OCI-LY3 (cell line): ENCODE measurements around the gene MSX2.

Experiments used
- H2AFZ ChIP-seq: fragments of 200-600, 300-600 bp; shearing (Covaris generic); 2 replicates; pipeline ENCODE4 v1.6.0; 2014; ENCODE audit warnings: antibody characterized with exemption, low read depth, low read length
- H3K27ac ChIP-seq: fragments of 200-600, 300-600 bp; sonication (generic); 2 replicates; pipeline ENCODE4 v1.5.1; 2014; ENCODE audit warnings: mild to moderate bottlenecking, low read length, moderate library complexity, mixed read lengths
- H3K27me3 ChIP-seq: fragments of 200-600, 300-600 bp; sonication (generic); 2 replicates; pipeline ENCODE4 v1.6.1; 2014; ENCODE audit warnings: low read depth, low read length, mixed read lengths
- H3K36me3 ChIP-seq: fragments of 200-600, 300-600 bp; sonication (generic); replicated peaks from 2 replicates; pipeline ENCODE3; 2014; ENCODE audit warnings: low read depth, low read length, mixed read lengths
- H3K4me1 ChIP-seq: fragments of 300-600, 200-600 bp; sonication (generic); 2 replicates; pipeline ENCODE4 v1.6.1; 2014; ENCODE audit warnings: low read length, mixed read lengths
- H3K4me2 ChIP-seq: fragments of 200-600, 300-600 bp; sonication (generic); 2 replicates; pipeline ENCODE4 v1.6.1; 2014; ENCODE audit warnings: low read length, mixed read lengths
- H3K4me3 ChIP-seq: fragments of 300-600, 200-600 bp; sonication (generic); 2 replicates; pipeline ENCODE4 v1.5.1; 2014; ENCODE audit warnings: antibody characterized with exemption, mild to moderate bottlenecking, low read length, moderate library complexity
- H3K79me2 ChIP-seq: fragments of 300-600, 200-600 bp; shearing (Covaris generic); 2 replicates; pipeline ENCODE4 v1.6.1; 2014; ENCODE audit warnings: mild to moderate bottlenecking, low read length, mixed read lengths
- H3K9ac ChIP-seq: fragments of 300-600, 200-600 bp; shearing (Covaris generic); 2 replicates; pipeline ENCODE4 v1.6.0; 2014; ENCODE audit warnings: mild to moderate bottlenecking, low read length, moderate library complexity
- H3K9me3 ChIP-seq: fragments of 200-600, 300-600 bp; shearing (Covaris generic); 2 replicates; pipeline ENCODE4 v1.6.1; 2014; ENCODE audit warnings: low read length, mixed read lengths; ENCODE audit not compliant: insufficient read depth
- H4K20me1 ChIP-seq: fragments of 200-600, 300-600 bp; sonication (generic); 2 replicates; pipeline ENCODE4 v1.6.1; 2016; ENCODE audit warnings: low read length, mixed read lengths; ENCODE audit not compliant: insufficient read depth
- EZH2phosphoT487 ChIP-seq: fragments of 200-600 bp; shearing (Covaris generic); IDR thresholded peaks from 2 replicates; pipeline ENCODE4 v1.6.1; 2018; ENCODE audit warnings: antibody characterized with exemption, mixed run types, low read depth
- TF ChIP-seq, protein P1 (sequence below): fragments of 200-600, 300-600 bp; sonication (generic); IDR thresholded peaks from 2 replicates; pipeline ENCODE4 v1.5.1; 2014; ENCODE audit warnings: antibody characterized with exemption, low read length, low read depth

Gene MSX2

GRCh38 chr5:174698156-174698555, 26.2 kb upstream of the MSX2 start:
- no peaks in the 10 kb centered on the region for H3K79me2 ChIP-seq
- H3K36me3 ChIP-seq, result no peaks in the 10 kb centered on the region
- no peak overlapping the region for H3K9ac ChIP-seq
- no peaks in the 10 kb centered on the region for H4K20me1 ChIP-seq
- H3K4me3 ChIP-seq, result no peak overlapping the region
- H3K4me2 ChIP-seq, result no peak overlapping the region
- H3K4me1 ChIP-seq, result no peaks in the 10 kb centered on the region
- H3K9me3 ChIP-seq, result no peaks in the 10 kb centered on the region
- H3K27ac ChIP-seq, result no peak overlapping the region
- no peak for TF ChIP-seq EZH2phosphoT487
- TF ChIP-seq, protein P1, sequence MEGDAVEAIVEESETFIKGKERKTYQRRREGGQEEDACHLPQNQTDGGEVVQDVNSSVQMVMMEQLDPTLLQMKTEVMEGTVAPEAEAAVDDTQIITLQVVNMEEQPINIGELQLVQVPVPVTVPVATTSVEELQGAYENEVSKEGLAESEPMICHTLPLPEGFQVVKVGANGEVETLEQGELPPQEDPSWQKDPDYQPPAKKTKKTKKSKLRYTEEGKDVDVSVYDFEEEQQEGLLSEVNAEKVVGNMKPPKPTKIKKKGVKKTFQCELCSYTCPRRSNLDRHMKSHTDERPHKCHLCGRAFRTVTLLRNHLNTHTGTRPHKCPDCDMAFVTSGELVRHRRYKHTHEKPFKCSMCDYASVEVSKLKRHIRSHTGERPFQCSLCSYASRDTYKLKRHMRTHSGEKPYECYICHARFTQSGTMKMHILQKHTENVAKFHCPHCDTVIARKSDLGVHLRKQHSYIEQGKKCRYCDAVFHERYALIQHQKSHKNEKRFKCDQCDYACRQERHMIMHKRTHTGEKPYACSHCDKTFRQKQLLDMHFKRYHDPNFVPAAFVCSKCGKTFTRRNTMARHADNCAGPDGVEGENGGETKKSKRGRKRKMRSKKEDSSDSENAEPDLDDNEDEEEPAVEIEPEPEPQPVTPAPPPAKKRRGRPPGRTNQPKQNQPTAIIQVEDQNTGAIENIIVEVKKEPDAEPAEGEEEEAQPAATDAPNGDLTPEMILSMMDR, result no peak
- H3K27me3 ChIP-seq, result 0 out of 2 replicates have a peak, but pooled peaks cover 7% of the 10 kb centered on the region
- no peak overlapping the region for H2AFZ ChIP-seq

GRCh38 chr5:174699131-174699530, 25.3 kb upstream of the MSX2 start:
- Histone ChIP-seq H3K4me3 (no peak overlapping the region), H3K4me1 (no peaks in the 10 kb centered on the region), H3K9me3 (no peaks in the 10 kb centered on the region), H2AFZ (no peak overlapping the region), H3K27ac (no peak overlapping the region), H3K27me3 (0 out of 2 replicates have a peak, but pooled peaks cover 7% of the 10 kb centered on the region), H4K20me1 (no peaks in the 10 kb centered on the region), H3K4me2 (no peak overlapping the region), H3K36me3 (no peaks in the 10 kb centered on the region), H3K9ac (no peak overlapping the region), H3K79me2 (no peaks in the 10 kb centered on the region)
- TF ChIP-seq EZH2phosphoT487, result no peak
- TF ChIP-seq, protein P1, result no peak

GRCh38 chr5:174706997-174707572, 17.3 kb upstream of the MSX2 start:
- no peak overlapping the region for H3K4me2 ChIP-seq
- no peaks in the 10 kb centered on the region for H4K20me1 ChIP-seq
- H2AFZ ChIP-seq, result no peak overlapping the region
- H3K9ac ChIP-seq, result no peak overlapping the region
- TF ChIP-seq, protein P1, result no peak
- no peak for TF ChIP-seq EZH2phosphoT487
- H3K36me3 ChIP-seq, result no peaks in the 10 kb centered on the region
- H3K4me1 ChIP-seq, result no peaks in the 10 kb centered on the region
- H3K79me2 ChIP-seq, result no peaks in the 10 kb centered on the region
- H3K27me3 ChIP-seq, result no peaks in the 10 kb centered on the region
- H3K4me3 ChIP-seq, result no peak overlapping the region
- H3K27ac ChIP-seq, result no peak overlapping the region
- H3K9me3 ChIP-seq, result no peaks in the 10 kb centered on the region

DNA sequence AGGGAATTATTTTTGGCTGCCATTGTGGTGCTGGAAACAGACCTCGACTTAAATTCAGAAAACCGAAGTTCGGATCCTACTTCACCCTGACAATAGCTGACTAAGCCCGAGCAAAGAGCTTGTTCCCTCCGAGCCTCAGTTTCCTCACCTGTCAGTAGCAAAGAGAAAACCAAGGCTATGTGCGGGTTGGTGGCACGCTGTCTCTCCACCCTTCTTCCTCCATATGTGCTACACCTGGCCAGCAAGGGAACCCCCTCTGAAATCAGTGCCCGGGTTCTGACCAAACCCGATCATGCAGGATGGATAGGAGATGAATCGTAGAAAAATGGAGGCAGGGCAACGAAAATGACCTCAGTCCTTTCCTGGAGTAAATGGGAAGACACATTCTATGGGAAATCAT, 16.7 kb upstream of the MSX2 start:
- no peaks in the 10 kb centered on the region for H3K9me3 ChIP-seq
- no peak overlapping the region for H3K27ac ChIP-seq
- no peaks in the 10 kb centered on the region for H3K4me1 ChIP-seq
- no peaks in the 10 kb centered on the region for H3K27me3 ChIP-seq
- H3K4me3 ChIP-seq, result no peak overlapping the region
- H4K20me1 ChIP-seq, result no peaks in the 10 kb centered on the region
- H3K4me2 ChIP-seq, result no peak overlapping the region
- H2AFZ ChIP-seq, result no peak overlapping the region
- H3K79me2 ChIP-seq, result no peaks in the 10 kb centered on the region
- TF ChIP-seq, protein P1, result no peak
- no peak for TF ChIP-seq EZH2phosphoT487
- no peaks in the 10 kb centered on the region for H3K36me3 ChIP-seq
- H3K9ac ChIP-seq, result no peak overlapping the region
